Tibial nerve (tissue), 4 donors: ENCODE data around the gene SRP72. TPM values are rescaled to one million over a fixed set of nuclear protein-coding genes. Genes with fewer than 3 reads are reported as not detected.

Experiments
- DNase-seq, 2 donors: peaks; one replicate each; pipeline ENCODE4 v3.0.0-alpha.2; 2019; ENCODE audit warnings: low spot score in 2 of 2
- H3K27ac ChIP-seq, 4 donors: fragments of 200-600 bp; sonication (generic) in 3 of 4; one replicate each; pipeline ENCODE4 v1.5.1; 2017 to 2019; ENCODE audit warnings: mild to moderate bottlenecking in 1 of 4
- H3K27me3 ChIP-seq, 2 donors: fragments of 200-600 bp; sonication (generic) in 1 of 2; one replicate each; pipeline versions ENCODE4 v1.5.1 to v1.6.0; 2017 to 2019
- H3K36me3 ChIP-seq, 3 donors: fragments of 200-600 bp; sonication (generic); one replicate each; pipeline ENCODE4 v1.5.1; 2018 to 2019
- H3K4me1 ChIP-seq, 4 donors: fragments of 200-600 bp; sonication (generic) in 3 of 4; one replicate each; pipeline ENCODE4 v1.5.1; 2017 to 2019
- H3K4me3 ChIP-seq, 4 donors: fragments of 200-600 bp; sonication (generic) in 3 of 4; one replicate each; pipeline ENCODE4 v1.5.1; 2017 to 2019; ENCODE audit warnings: mild to moderate bottlenecking in 1 of 4, moderate library complexity in 1 of 4
- H3K9me3 ChIP-seq, 4 donors: fragments of 200-600 bp; sonication (generic) in 3 of 4; one replicate each; pipeline ENCODE4 v1.5.1; 2017 to 2019
- EP300 ChIP-seq, 2 donors: sonication (generic); formaldehyde crosslinking; IDR thresholded peaks; one replicate each; pipeline ENCODE4 v1.6.1; 2017; ENCODE audit warnings: antibody characterized with exemption in 2 of 2, mild to moderate bottlenecking in 1 of 2
- POLR2A ChIP-seq, 2 donors: fragments of 450-650 bp; IDR thresholded peaks; one replicate each; pipeline ENCODE4 v1.6.1; 2017; ENCODE audit warnings: antibody characterized with exemption in 2 of 2, mild to moderate bottlenecking in 2 of 2, moderate library complexity in 2 of 2
- WGBS, 2 donors: methylation state at CpG; one replicate each; pipeline ENCODE4 v1.1.5; 2018; 5-methylcytosine and 5-hydroxymethylcytosine counted together
- total RNA-seq, 4 donors: library from RNA; depleted of rRNA; stranded (reverse); fragments of >200 nt; gene quantifications; one replicate each; pipeline ENCODE4 v1.1.0, GENCODE V29; 2016
- TF ChIP-seq, protein P1 (sequence below), 5 experiments: fragments of 200-600 bp in 3 of 5; fragments of 450-650 bp in 2 of 5; sonication (generic) in 3 of 5; IDR thresholded peaks; one replicate each; pipeline ENCODE4 v1.5.1; 2016 to 2019; ENCODE audit warnings: antibody characterized with exemption in 5 of 5, mild to moderate bottlenecking in 3 of 5, moderate library complexity in 2 of 5

The SRP72 gene
- total RNA-seq, 4 donors from 2014 or later = 37.7 to 66.6 (median 60.0) TPM

DNA sequence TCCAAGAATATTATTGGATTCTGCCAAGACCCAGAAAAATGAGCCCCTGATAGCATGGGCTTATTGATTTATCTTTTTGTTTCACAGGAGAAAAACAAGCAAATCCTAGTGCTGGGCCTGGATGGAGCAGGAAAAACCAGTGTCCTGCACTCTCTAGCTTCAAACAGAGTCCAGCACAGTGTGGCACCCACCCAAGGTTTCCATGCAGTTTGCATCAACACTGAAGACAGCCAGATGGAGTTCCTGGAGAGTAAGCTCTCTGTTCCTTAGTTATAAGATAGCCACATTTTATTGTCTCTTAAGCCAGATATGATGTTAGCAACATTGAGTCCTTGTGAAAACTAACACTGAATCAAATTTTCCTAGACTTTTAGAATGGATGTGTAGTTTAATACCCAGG lies 43.7 kb downstream of the SRP72 start:
- H3K4me3 ChIP-seq = no peak overlapping the region
- no peak for DNase-seq
- H3K27ac ChIP-seq = no peak overlapping the region
- H3K27me3 ChIP-seq = peaks cover 0 to 6% of the 10 kb centered on the region in 2 donors
- peaks cover 0 to 6% (median 2%) of the 10 kb centered on the region in 4 donors for H3K4me1 ChIP-seq
- H3K36me3 ChIP-seq = no peaks in the 10 kb centered on the region
- H3K9me3 ChIP-seq = no peaks in the 10 kb centered on the region
- TF ChIP-seq POLR2A (IDR thresholded peaks at IDR 0.05) (no peak), EP300 (IDR thresholded peaks at IDR 0.05) (no peak)
- TF ChIP-seq, protein P1, sequence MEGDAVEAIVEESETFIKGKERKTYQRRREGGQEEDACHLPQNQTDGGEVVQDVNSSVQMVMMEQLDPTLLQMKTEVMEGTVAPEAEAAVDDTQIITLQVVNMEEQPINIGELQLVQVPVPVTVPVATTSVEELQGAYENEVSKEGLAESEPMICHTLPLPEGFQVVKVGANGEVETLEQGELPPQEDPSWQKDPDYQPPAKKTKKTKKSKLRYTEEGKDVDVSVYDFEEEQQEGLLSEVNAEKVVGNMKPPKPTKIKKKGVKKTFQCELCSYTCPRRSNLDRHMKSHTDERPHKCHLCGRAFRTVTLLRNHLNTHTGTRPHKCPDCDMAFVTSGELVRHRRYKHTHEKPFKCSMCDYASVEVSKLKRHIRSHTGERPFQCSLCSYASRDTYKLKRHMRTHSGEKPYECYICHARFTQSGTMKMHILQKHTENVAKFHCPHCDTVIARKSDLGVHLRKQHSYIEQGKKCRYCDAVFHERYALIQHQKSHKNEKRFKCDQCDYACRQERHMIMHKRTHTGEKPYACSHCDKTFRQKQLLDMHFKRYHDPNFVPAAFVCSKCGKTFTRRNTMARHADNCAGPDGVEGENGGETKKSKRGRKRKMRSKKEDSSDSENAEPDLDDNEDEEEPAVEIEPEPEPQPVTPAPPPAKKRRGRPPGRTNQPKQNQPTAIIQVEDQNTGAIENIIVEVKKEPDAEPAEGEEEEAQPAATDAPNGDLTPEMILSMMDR (IDR thresholded peaks at IDR 0.05) = no peak

DNA sequence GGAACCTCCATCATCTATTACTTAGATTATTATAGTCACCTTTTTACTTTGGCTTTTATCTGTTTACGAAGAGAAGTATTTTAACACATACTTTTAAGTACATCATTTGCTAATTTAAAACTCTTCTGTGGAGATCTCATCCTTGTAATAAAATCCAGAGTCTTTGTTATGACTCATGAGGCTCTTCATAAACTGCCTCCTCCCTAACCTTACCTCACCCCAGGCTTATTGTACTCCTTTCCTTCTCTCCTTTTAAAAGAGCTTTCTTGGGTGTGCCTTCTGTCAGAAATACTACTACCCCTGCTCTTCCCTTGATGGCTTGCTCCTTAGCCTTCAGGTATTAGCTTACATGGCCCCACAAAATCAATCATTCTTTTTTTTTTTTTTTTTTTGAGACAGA lies 44.7 kb downstream of the SRP72 start:
- no peak overlapping the region for H3K4me3 ChIP-seq
- TF ChIP-seq, protein P1 (IDR thresholded peaks at IDR 0.05) = no peak
- TF ChIP-seq EP300 (IDR thresholded peaks at IDR 0.05) (no peak), POLR2A (IDR thresholded peaks at IDR 0.05) (no peak)
- WGBS, 2 donors = 91 to 94% methylated on average over 1 of the region's 1 CpG

GRCh38 chr4:56513517-56513916 lies 46.1 kb downstream of the SRP72 start:
- Histone ChIP-seq H3K9me3 (no peaks in the 10 kb centered on the region), H3K4me3 (no peak overlapping the region), H3K27me3 (no peaks in the 10 kb centered on the region), H3K27ac (no peak overlapping the region), H3K4me1 (no peaks in the 10 kb centered on the region), H3K36me3 (no peaks in the 10 kb centered on the region)
- DNase-seq = no peak
- TF ChIP-seq, protein P1 (IDR thresholded peaks at IDR 0.05) = no peak
- TF ChIP-seq EP300 (IDR thresholded peaks at IDR 0.05) (no peak), POLR2A (IDR thresholded peaks at IDR 0.05) (no peak)
- 78 to 83% methylated on average over 2 of the region's 2 CpGs for WGBS, 2 donors

More for the DNA sequence above, 44.7 kb downstream of the SRP72 start:
- Histone ChIP-seq H3K9me3 (no peaks in the 10 kb centered on the region), H3K27me3 (peaks cover 0 to 6% of the 10 kb centered on the region in 2 donors), H3K36me3 (no peaks in the 10 kb centered on the region), H3K27ac (no peak overlapping the region), H3K4me1 (no peaks in the 10 kb centered on the region)
- no peak for DNase-seq

DNA sequence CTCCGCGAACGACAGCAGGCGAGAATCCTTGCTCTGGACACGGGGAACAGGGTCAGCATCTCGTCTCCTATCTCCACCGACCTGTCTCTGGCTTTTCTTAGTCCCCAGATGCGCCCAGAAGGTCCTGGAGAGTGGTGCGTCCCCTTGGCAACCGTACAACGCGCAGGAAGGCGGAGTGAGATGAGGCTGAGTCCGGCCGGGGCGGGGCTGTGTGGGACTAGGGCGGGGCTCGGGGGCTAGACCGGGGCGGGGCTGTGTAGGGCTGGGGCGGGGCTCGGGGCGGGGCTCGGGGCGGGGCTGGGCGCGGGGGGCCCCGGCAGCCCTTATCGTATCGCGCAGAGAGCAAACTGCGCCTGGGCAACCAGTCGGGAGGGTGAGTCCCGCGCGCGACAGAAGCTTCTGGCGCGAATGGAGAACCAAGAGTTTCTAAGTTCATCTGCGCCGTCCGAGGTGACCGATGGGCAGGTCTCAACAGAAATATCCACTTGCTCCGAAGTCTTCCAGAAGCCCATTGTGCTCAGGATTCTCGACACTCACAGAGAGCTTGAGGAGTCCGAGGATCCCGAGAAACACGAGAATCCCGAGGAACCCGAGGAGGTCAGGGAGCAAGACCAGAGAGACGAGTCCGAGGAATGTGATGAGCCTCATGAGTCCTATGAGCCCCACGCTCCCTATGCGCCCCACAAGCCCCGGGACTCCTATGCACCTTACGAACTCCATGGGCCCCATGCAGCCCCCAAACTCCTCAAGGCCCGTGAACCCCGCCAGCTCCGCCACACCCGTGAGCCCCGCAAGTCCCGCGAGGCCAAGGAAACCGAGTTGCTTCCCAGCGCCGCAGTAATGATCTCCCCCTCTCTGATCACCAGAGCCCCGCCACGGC lies 63.1 kb downstream of the SRP72 start:
- TF ChIP-seq, protein P1 (IDR thresholded peaks at IDR 0.05) = no peak
- TF ChIP-seq EP300 (IDR thresholded peaks at IDR 0.05) (peak in 1 of 2 donors; percentile 73), POLR2A (IDR thresholded peaks at IDR 0.05) (peak in 1 of 2 donors; percentile 55)
- Histone ChIP-seq H3K4me3 (peak overlapping the region; percentile 58 to 64 (median 62)), H3K9me3 (no peaks in the 10 kb centered on the region), H3K4me1 (peaks cover 0 to 17% (median 5%) of the 10 kb centered on the region in 4 donors), H3K27ac (peak overlapping the region in 1 of 4 donors; percentile 67), H3K36me3 (no peaks in the 10 kb centered on the region), H3K27me3 (no peaks in the 10 kb centered on the region)
- DNase-seq = peak; percentile 74 to 78
- 3 to 5% methylated on average over 24 to 45 of the region's 68 CpGs for WGBS, 2 donors

DNA sequence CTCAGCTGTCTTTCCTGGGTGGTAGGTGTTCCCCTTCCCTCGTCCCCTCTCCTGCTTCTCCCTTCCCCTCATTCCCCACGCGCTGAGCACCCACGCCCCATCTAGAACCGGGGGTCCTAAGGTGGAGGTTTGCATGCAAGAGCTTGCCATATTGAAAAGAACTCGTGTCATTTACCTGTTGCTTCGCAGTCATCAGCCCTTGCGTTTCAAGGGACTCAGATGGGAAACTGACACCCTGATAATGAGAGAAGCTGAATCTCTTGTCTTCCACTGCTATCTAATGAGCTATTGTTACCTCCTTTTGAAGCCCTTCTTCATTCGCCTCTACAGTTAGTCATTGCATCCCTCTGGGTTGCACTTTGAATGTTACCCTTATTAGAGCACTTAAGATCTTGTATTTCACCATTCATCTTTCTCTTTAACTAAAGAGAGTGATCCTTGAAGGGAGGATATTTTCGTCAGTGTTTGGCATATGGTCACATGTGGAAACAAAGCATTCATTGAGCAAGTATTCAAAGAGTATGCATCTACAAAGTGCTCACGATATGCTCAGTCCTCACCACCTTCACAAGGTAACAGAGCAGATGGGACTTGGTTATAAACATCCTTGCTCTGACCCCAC lies 63.8 kb downstream of the SRP72 start:
- DNase-seq = no peak
- WGBS, 2 donors = 28 to 40% methylated on average over 11 of the region's 11 CpGs
- Histone ChIP-seq H3K9me3 (no peaks in the 10 kb centered on the region), H3K4me1 (peaks cover 0 to 17% (median 5%) of the 10 kb centered on the region in 4 donors), H3K36me3 (no peaks in the 10 kb centered on the region), H3K27ac (no peak overlapping the region), H3K4me3 (peak overlapping the region; percentile 58 to 64 (median 62)), H3K27me3 (no peaks in the 10 kb centered on the region)
- TF ChIP-seq, protein P1 (IDR thresholded peaks at IDR 0.05) = no peak
- TF ChIP-seq EP300 (IDR thresholded peaks at IDR 0.05) = no peak
- no peak for TF ChIP-seq POLR2A (IDR thresholded peaks at IDR 0.05)
